ENCODE results near the gene ABHD6. TPM values are rescaled to one million over a fixed set of nuclear protein-coding genes. Genes with fewer than 3 reads are reported as not detected.
"Not testable (repeated sequence)": the region's sequence is repeated elsewhere in the genome, so short reads cannot be mapped to it uniquely, and the experiment has no call there.

ABHD6 gene
- total RNA-seq, 1 experiment from 2014 or later = 17.2 TPM

GRCh38 chr3:58205981-58206380 is 31.6 kb upstream of the ABHD6 start:
- DNase-seq (ENCODE audit: low spot score) = no peak
- in situ Hi-C loops (cut with HindIII; ENCODE audit: low sequenced_read_pairs) = no loop called here

- in situ Hi-C loops (cut with HindIII; ENCODE audit: low sequenced_read_pairs) = no loop called here
- no peak for DNase-seq (ENCODE audit: low spot score)
These were observed 31.1 kb upstream of the ABHD6 start for GRCh38 chr3:58206406-58207011.

DNA sequence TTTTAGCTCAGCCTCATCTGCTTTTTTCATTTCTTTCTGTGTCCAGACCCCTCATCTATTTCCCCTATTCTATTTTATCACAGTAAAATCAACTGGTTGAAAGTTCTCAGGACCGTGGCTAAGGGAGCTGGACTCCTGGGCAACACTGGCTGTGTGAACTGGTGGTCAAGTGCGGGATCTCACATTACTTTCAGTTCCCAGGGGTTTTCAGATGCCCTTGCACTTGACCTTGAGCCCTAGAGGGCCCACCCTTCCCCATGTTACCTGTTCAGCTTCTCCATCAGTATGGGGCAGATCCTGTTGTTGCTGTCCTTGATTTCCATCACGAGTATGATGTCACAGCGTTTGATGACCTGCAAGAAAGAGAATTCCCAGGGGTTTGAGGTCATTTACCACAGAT is 29.6 kb upstream of the ABHD6 start:
- in situ Hi-C loops (cut with HindIII; ENCODE audit: low sequenced_read_pairs) = no loop called here
- no peak for DNase-seq (ENCODE audit: low spot score)

GRCh38 chr3:58209933-58210332 is 27.7 kb upstream of the ABHD6 start:
- no peak for DNase-seq (ENCODE audit: low spot score)
- in situ Hi-C loops (cut with HindIII; ENCODE audit: low sequenced_read_pairs) = no loop called here

- in situ Hi-C loops (cut with HindIII; ENCODE audit: low sequenced_read_pairs) = no loop called here
- no peak for DNase-seq (ENCODE audit: low spot score)
These were observed 26.7 kb upstream of the ABHD6 start, which contains the start of gene DNASE1L3 for GRCh38 chr3:58210761-58211460. Gene DNASE1L3, minus strand, starts transcription at chr3:58210972. Its CDS starts 66 bp downstream, at chr3:58210906.

GRCh38 chr3:58214484-58215316 is 22.9 kb upstream of the ABHD6 start:
- in situ Hi-C loops (cut with HindIII; ENCODE audit: low sequenced_read_pairs) = no loop called here
- no peak for DNase-seq (ENCODE audit: low spot score)

DNA sequence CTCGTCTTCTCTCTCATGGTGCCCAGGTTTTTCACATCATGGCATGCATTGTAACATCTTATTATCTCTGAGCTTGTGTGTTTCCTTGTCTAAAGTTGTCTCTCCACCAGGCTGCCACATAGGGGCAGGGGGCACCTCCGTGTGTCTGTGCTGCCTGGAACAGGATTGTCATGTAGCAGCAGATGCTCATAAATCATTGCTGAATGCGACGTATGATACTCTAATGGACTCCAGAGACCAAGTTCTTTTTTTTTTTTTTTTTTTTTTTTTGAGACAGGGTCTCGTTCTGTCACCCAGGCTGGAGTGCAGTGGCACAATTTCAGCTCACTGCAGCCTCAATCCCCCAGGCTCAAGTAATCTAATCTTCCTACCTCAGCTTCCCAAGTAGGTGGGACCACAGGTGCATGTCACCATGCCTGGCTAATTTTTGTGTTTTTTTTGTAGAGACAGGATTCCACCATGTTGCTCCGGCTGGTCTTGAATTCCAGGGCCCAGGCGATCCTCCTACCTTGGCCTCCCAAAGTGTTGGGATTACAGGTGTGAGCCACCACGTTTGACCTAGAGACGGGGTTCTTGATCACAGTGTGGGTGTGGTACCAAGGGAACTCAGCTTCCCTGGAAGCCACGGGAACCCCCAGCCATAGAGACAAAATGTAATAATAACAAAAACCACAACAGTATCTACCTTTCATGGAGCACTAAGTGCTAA is 22.1 kb upstream of the ABHD6 start:
- no peak for DNase-seq (ENCODE audit: low spot score)
- in situ Hi-C loops (cut with HindIII; ENCODE audit: low sequenced_read_pairs) = no loop called here

DNA sequence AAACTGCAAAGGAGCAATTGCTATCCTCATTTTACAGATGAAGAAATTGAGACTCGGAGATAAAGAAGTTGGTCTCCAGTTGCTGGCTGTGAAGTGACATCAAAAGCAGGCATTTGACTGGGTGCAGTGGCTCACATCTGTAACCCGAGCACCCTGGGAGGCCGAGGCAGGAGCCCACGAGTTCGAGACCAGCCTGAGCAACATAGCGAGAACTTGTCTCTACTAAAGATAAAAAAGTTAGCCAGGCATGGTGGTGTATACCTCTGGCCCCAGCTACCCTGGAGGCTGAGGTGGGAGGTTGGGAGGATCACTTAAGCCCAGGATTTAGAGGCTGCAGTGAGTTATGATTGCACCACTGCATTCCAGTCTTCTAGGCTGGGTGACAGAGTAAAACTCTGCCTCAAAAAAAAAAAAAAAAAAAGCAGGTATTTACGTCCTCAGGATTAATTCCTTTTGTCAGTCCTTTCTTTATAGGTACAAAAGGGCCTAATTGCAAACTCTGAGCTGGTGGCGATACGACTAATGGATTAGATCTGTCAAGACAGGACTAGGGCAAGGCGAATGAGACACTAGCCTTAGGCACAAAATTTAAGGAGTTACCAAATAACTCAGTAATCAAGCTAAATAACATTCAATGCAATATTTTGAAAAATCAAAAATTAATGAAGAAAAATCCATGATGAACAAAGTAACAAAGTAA is 20.9 kb upstream of the ABHD6 start:
- in situ Hi-C loops (cut with HindIII; ENCODE audit: low sequenced_read_pairs) = no loop called here
- DNase-seq (ENCODE audit: low spot score) = no peak

GRCh38 chr3:58217209-58217811 is 20.3 kb upstream of the ABHD6 start:
- in situ Hi-C loops (cut with HindIII; ENCODE audit: low sequenced_read_pairs) = no loop called here
- peak; percentile 76 for DNase-seq (ENCODE audit: low spot score)

GRCh38 chr3:58218904-58219303 is 18.7 kb upstream of the ABHD6 start:
- in situ Hi-C loops (cut with HindIII; ENCODE audit: low sequenced_read_pairs) = no loop called here
- no peak for DNase-seq (ENCODE audit: low spot score)

DNA sequence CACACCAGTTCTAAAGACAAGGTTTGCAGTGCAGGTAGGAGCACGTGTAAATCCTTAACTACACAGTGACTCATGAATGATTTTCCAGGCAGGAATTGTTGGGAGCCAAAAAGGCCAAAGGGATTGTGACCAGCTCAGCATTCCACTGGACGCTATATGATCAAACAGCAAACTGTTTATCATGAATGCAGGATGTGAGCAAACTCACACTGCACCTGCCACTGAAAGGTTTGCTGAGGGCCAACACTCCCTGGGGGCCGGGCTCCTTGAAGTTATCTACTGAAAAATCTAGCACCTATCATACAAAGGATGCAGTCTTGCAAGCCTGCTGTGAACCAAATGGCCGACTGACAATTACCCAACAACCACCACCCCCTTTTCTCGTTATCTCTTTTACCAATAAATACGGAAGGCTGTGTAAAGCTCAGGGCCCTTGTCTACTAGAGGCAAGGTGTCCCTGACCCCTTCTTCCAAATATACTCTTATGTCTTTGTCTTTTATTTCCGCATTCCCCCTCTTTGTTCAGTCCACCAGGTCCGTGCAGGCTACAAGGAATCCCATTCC is 15.3 kb upstream of the ABHD6 start:
- no peak for DNase-seq (ENCODE audit: low spot score)
- in situ Hi-C loops (cut with HindIII; ENCODE audit: low sequenced_read_pairs) = no loop called here

GRCh38 chr3:58223855-58224254 is 13.7 kb upstream of the ABHD6 start:
- no peak for DNase-seq (ENCODE audit: low spot score)
- in situ Hi-C loops (cut with HindIII; ENCODE audit: low sequenced_read_pairs) = no loop called here

DNA sequence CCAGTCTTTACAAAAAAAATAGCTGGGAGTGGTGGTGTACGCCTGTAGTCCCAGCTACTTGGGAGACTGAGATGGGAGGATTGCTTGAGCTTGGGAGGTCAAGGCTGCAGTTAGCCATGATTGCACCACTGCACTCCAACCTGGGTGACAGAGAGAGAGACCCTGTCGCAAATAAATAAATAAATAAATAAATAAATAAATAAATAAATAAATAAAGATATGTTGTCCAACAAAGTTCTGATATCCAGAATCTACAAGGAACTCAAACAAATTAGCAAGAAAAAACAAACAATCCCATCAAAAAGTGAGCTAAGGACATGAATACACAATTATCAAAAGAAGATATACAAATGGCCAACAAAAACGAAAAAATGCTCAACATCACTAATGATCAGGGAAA is 9.7 kb upstream of the ABHD6 start:
- in situ Hi-C loops (cut with HindIII; ENCODE audit: low sequenced_read_pairs); DNase-seq (ENCODE audit: low spot score): not testable (repeated sequence)

DNA sequence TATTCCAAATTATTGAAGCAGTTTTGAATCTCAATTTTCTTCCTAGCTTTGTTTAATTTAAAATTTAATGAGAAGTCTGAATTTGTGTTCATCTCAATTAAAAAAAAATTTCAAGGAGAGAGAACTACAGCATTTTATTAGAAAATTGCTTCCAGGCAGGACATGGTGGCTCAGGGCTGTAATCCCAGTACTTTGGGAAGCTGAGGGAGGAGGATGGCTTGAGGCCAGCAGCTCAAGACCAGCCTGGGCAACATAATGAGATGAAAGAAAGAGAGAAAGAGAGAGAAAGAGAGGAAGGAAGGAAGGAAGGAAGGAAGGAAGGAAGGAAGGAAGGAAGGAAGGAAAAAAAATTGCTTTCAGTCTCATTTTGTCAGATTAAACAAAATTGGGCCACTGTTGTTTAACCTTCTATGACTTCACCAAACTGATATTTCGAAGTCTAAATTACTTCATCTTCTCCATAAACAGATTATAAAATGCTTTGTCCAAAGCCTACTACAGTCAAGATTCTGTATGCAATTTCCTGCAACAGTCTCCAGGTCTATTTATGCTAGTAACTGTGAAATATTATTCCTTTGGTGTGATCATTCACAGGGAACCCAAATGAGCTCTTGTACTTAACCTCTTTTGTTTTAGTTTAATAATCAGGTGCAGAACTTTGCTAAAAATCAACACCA is 6.6 kb upstream of the ABHD6 start:
- no peak for DNase-seq (ENCODE audit: low spot score)
- in situ Hi-C loops (cut with HindIII; ENCODE audit: low sequenced_read_pairs) = no loop called here

GRCh38 chr3:58231666-58232065 is 5.9 kb upstream of the ABHD6 start:
- DNase-seq (ENCODE audit: low spot score) = no peak
- in situ Hi-C loops (cut with HindIII; ENCODE audit: low sequenced_read_pairs) = no loop called here

DNA sequence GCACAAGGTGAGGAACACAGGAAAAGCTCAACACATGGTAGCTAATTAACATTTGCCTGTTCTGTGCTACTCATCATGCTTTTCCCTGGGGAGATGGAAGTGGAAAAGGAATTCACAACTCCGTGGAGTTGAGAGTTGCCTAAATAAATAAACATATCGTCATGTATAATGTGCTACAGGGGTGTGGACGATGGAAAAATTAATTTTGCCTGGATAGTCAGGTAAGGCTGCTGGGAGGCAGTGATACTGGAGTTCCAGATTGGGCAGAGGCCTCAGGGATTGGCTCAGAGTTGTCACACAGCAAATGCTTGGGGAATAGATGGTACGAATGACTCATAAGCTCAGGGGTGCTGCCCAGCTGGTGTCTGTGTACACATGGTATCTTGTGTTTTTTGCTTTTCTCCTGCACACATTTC is 3.1 kb upstream of the ABHD6 start:
- in situ Hi-C loops (cut with HindIII; ENCODE audit: low sequenced_read_pairs) = no loop called here
- no peak for DNase-seq (ENCODE audit: low spot score)

- in situ Hi-C loops (cut with HindIII; ENCODE audit: low sequenced_read_pairs) = no loop called here
- DNase-seq (ENCODE audit: low spot score) = no peak
These were observed 1.6 kb upstream of the ABHD6 start for GRCh38 chr3:58235970-58236369.

All from G401 (cell line).